ENCODE data around the gene CXCR3.

CXCR3 gene

GRCh38 chrX:71650333-71650969 is 32.1 kb upstream of the CXCR3 start:
- no peak for TF ChIP-seq YY1 (IDR thresholded peaks at IDR 0.05; ENCODE audit: low read depth)
- TF ChIP-seq RAD21 (IDR thresholded peaks at IDR 0.05; ENCODE audit: low read depth), result peak; percentile 6; the same call in 1 of the 2 replicates

DNA sequence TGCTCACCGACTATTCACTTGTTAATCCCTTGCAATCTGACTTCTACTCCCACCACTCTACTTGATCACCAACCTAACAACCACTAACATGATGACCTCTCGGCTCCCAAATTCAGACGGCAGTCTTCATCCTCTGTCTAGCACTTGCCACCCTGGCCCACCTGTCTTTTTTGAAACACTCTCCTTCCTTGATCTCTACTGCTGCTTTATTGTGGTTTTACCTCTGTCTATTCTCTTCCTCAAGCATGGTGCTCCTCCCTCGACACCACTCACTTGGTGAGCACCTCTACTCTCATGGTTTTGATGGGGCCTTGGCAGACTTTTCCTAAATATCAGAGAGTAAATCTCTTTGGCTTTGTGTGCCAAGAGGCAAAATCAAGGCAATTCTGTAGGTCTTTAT is 21.7 kb upstream of the CXCR3 start:
- no peak for TF ChIP-seq NFIC (IDR thresholded peaks at IDR 0.05)
- TF ChIP-seq CEBPB (IDR thresholded peaks at IDR 0.05), result no peak
- TF ChIP-seq EGR1 (IDR thresholded peaks at IDR 0.05), result no peak
- TF ChIP-seq TCF12 (IDR thresholded peaks at IDR 0.05; ENCODE audit: low read depth), result no peak
- no peak for TF ChIP-seq FOXM1 (IDR thresholded peaks at IDR 0.05; ENCODE audit: borderline replicate concordance, low read depth)
- no peak for TF ChIP-seq RAD21 (IDR thresholded peaks at IDR 0.05; ENCODE audit: low read depth)
- no peak for TF ChIP-seq ZBTB7A (IDR thresholded peaks at IDR 0.05; ENCODE audit: low read depth)

DNA sequence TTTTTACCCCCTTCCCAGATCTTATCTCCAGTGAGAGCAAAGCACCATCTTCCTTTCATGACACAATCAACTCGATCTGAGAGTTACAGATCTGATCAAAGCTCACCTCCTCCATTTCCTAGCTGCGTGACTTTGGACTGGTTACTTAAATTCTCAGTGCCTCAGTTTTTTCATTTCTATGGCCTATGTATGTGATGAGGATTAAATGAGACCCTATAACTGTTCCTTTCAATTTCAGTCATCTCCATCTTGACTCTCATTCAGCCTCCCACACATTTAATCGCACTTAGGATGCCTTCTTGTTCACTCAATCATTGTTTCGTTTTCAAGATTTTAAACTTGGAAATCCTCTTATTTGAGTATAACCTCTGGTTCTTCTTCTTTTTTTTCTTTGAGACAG is 20.1 kb upstream of the CXCR3 start:
- TF ChIP-seq FOXM1 (IDR thresholded peaks at IDR 0.05; ENCODE audit: borderline replicate concordance, low read depth) (no peak), TAF1 (IDR thresholded peaks at IDR 0.05; ENCODE audit: low read depth) (no peak), CEBPB (IDR thresholded peaks at IDR 0.05) (no peak)

- TF ChIP-seq TAF1 (IDR thresholded peaks at IDR 0.05; ENCODE audit: low read depth), result no peak
- no peak for TF ChIP-seq NFIC (IDR thresholded peaks at IDR 0.05)
- TF ChIP-seq, protein P1, sequence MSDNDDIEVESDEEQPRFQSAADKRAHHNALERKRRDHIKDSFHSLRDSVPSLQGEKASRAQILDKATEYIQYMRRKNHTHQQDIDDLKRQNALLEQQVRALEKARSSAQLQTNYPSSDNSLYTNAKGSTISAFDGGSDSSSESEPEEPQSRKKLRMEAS (IDR thresholded peaks at IDR 0.05), result no peak
- no peak for TF ChIP-seq RAD21 (IDR thresholded peaks at IDR 0.05; ENCODE audit: low read depth)
- TF ChIP-seq EP300 (IDR thresholded peaks at IDR 0.05; ENCODE audit: borderline replicate concordance), result no peak
- TF ChIP-seq EGR1 (IDR thresholded peaks at IDR 0.05), result no peak
- no peak for TF ChIP-seq USF1 (IDR thresholded peaks at IDR 0.05)
- TF ChIP-seq CEBPB (IDR thresholded peaks at IDR 0.05), result no peak
- no peak for TF ChIP-seq CREB1 (IDR thresholded peaks at IDR 0.05; ENCODE audit: low read depth)
- TF ChIP-seq, protein P2, sequence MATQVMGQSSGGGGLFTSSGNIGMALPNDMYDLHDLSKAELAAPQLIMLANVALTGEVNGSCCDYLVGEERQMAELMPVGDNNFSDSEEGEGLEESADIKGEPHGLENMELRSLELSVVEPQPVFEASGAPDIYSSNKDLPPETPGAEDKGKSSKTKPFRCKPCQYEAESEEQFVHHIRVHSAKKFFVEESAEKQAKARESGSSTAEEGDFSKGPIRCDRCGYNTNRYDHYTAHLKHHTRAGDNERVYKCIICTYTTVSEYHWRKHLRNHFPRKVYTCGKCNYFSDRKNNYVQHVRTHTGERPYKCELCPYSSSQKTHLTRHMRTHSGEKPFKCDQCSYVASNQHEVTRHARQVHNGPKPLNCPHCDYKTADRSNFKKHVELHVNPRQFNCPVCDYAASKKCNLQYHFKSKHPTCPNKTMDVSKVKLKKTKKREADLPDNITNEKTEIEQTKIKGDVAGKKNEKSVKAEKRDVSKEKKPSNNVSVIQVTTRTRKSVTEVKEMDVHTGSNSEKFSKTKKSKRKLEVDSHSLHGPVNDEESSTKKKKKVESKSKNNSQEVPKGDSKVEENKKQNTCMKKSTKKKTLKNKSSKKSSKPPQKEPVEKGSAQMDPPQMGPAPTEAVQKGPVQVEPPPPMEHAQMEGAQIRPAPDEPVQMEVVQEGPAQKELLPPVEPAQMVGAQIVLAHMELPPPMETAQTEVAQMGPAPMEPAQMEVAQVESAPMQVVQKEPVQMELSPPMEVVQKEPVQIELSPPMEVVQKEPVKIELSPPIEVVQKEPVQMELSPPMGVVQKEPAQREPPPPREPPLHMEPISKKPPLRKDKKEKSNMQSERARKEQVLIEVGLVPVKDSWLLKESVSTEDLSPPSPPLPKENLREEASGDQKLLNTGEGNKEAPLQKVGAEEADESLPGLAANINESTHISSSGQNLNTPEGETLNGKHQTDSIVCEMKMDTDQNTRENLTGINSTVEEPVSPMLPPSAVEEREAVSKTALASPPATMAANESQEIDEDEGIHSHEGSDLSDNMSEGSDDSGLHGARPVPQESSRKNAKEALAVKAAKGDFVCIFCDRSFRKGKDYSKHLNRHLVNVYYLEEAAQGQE (IDR thresholded peaks at IDR 0.05; ENCODE audit: low read depth), result no peak
- no peak for TF ChIP-seq TCF12 (IDR thresholded peaks at IDR 0.05; ENCODE audit: low read depth)
- no peak for TF ChIP-seq TEAD4 (IDR thresholded peaks at IDR 0.05)
- TF ChIP-seq YY1 (IDR thresholded peaks at IDR 0.05; ENCODE audit: low read depth), result no peak
- TF ChIP-seq FOXM1 (IDR thresholded peaks at IDR 0.05; ENCODE audit: borderline replicate concordance, low read depth), result no peak
- TF ChIP-seq ZBTB7A (IDR thresholded peaks at IDR 0.05; ENCODE audit: low read depth), result no peak
Measured at GRCh38 chrX:71637848-71638247, 19.5 kb upstream of the CXCR3 start.

DNA sequence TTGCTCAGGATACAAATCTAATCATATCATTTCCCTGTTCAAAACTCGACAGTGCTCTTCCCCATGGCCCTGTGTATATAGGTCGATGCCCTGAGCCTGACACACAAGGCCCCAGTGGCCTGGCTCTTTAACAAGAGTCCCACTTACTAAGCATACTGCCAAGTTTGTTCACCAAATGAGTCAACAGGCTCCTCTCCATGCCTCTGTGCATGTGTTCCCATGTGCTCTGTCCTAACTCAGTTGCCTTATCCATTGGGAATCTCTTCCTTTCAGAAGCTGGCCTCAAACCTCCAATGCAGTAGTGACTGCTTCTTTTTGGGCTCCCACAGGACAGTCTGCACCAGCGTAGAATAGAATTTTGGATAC is 18.9 kb upstream of the CXCR3 start:
- TF ChIP-seq EGR1 (IDR thresholded peaks at IDR 0.05) (no peak), CREB1 (IDR thresholded peaks at IDR 0.05; ENCODE audit: low read depth) (no peak), CEBPB (IDR thresholded peaks at IDR 0.05) (no peak), FOXM1 (IDR thresholded peaks at IDR 0.05; ENCODE audit: borderline replicate concordance, low read depth) (no peak), ZBTB7A (IDR thresholded peaks at IDR 0.05; ENCODE audit: low read depth) (no peak), USF1 (IDR thresholded peaks at IDR 0.05) (no peak), EP300 (IDR thresholded peaks at IDR 0.05; ENCODE audit: borderline replicate concordance) (no peak), YY1 (IDR thresholded peaks at IDR 0.05; ENCODE audit: low read depth) (no peak), TEAD4 (IDR thresholded peaks at IDR 0.05) (no peak), TAF1 (IDR thresholded peaks at IDR 0.05; ENCODE audit: low read depth) (no peak)
- TF ChIP-seq, protein P2 (IDR thresholded peaks at IDR 0.05; ENCODE audit: low read depth), result no peak
- TF ChIP-seq, protein P1 (IDR thresholded peaks at IDR 0.05), result no peak

DNA sequence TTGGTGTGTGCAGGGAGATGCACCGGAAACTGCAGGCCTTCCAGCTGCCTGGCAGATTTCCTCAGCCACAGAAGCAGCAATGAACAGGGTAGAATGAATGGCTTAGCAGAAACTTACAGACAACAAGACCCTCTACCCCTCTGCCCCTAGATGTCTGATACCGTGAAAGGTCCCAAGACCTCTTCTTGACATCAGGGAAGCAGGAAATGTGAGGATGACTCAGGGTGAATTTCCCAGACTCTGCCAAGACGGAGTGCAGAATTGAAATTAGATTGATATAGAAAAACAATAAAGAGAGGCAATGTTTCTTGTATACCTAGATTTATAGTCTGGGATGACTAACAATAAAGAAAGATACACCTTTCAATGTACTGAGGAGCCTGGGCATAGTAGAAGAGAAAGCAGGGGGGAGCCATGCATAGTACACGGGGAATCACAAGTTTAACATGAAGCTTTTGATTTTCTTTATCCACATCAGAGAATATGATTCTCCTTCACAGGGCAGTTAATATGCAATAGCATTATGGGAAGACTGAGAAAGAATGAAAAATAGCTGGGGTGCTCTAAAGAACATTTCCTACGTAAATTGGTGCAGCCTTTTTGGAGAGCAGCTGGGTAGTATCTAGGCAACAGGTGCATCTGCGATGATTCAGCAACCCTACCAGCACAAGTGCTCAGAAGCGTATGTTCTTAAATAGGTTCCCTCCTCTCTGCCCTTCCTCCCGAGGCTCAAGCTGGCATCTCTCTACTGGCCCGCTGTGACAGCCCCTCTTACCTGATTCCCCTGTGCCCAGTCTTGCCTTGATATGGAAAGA is 18.3 kb upstream of the CXCR3 start:
- TF ChIP-seq CEBPB (IDR thresholded peaks at IDR 0.05), result no peak
- no peak for TF ChIP-seq TEAD4 (IDR thresholded peaks at IDR 0.05)
- no peak for TF ChIP-seq EP300 (IDR thresholded peaks at IDR 0.05; ENCODE audit: borderline replicate concordance)
- no peak for TF ChIP-seq EGR1 (IDR thresholded peaks at IDR 0.05)
- TF ChIP-seq RAD21 (IDR thresholded peaks at IDR 0.05; ENCODE audit: low read depth), result no peak
- TF ChIP-seq TCF12 (IDR thresholded peaks at IDR 0.05; ENCODE audit: low read depth), result no peak
- TF ChIP-seq TAF1 (IDR thresholded peaks at IDR 0.05; ENCODE audit: low read depth), result no peak
- TF ChIP-seq, protein P1 (IDR thresholded peaks at IDR 0.05), result no peak
- TF ChIP-seq ZBTB7A (IDR thresholded peaks at IDR 0.05; ENCODE audit: low read depth), result no peak
- TF ChIP-seq USF1 (IDR thresholded peaks at IDR 0.05), result no peak
- TF ChIP-seq NFIC (IDR thresholded peaks at IDR 0.05), result no peak
- no peak for TF ChIP-seq YY1 (IDR thresholded peaks at IDR 0.05; ENCODE audit: low read depth)
- TF ChIP-seq CREB1 (IDR thresholded peaks at IDR 0.05; ENCODE audit: low read depth), result no peak

Measured in Ishikawa (cell line).